ENCODE results near the gene FGF11.

The FGF11 gene

DNA sequence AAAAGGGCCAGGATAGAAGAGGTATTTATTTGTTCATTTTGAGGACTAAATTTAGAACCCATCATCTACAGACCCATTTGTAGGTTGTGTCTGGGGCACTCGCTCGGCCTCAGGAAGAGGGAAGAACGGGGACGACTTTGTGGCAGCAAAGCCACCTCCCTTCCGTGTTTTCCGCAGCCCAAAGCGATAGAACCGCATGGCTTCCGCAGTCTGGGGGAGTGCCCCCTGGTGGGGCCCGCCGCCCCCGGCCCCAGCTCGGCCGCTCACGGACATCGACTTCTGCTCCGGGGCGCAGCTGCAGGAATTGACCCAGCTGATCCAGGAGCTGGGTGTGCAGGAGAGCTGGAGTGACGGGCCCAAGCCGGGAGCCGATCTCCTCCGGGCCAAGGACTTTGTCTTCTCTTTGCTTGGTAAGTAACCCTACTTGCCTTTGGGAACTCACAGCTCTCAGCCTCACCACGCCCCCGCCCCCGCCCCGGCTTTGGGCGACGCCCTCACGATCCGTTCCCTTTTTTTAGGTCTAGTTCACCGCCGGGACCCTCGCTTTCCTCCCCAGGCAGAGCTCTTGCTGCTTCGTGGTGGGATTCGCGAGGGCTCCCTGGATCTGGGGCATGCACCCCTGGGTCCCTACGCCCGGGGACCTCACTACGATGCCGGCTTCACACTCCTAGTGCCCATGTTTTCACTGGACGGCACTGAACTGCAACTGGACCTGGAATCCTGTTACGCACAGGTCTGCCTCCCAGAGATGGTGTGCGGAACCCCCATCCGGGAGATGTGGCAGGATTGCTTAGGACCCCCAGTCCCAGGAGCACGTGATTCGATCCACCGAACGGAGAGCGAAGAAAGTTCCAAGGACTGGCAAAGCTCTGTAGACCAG is 3.4 kb upstream of the FGF11 start:
- Histone ChIP-seq H3K4me3 (ENCODE audit: insufficient read depth, low read length, poor library complexity, severe bottlenecking) (peak overlapping the region; percentile 77), H3K27ac (ENCODE audit: low read depth, low read length) (peak overlapping the region; percentile 59), H3F3A (ENCODE audit: insufficient read depth) (no peaks in the 10 kb centered on the region), H2AFZ (ENCODE audit: low read depth, low read length, severe bottlenecking) (peak overlapping the region; percentile 75), H3K4me2 (ENCODE audit: low read depth, low read length, poor library complexity, severe bottlenecking) (peak overlapping the region; percentile 66), H3K36me3 (ENCODE audit: low read length) (no peaks in the 10 kb centered on the region), H3K79me2 (ENCODE audit: insufficient read depth, low read length) (no peaks in the 10 kb centered on the region), H3K9ac (ENCODE audit: low read length) (peak overlapping the region; percentile 61), H3K9me2 (replicated peaks; ENCODE audit: insufficient read depth, low read length) (no peaks in the 10 kb centered on the region), H4K20me1 (ENCODE audit: low read depth, low read length) (no peaks in the 10 kb centered on the region), H3K27me3 (ENCODE audit: low read length) (no peaks in the 10 kb centered on the region), H3K9me3 (ENCODE audit: insufficient read depth, low read length) (no peaks in the 10 kb centered on the region)
- no peak for TF ChIP-seq EZH2phosphoT487 (conservative IDR thresholded peaks at IDR 0.05; ENCODE audit: low read length)
- TF ChIP-seq, protein P1, sequence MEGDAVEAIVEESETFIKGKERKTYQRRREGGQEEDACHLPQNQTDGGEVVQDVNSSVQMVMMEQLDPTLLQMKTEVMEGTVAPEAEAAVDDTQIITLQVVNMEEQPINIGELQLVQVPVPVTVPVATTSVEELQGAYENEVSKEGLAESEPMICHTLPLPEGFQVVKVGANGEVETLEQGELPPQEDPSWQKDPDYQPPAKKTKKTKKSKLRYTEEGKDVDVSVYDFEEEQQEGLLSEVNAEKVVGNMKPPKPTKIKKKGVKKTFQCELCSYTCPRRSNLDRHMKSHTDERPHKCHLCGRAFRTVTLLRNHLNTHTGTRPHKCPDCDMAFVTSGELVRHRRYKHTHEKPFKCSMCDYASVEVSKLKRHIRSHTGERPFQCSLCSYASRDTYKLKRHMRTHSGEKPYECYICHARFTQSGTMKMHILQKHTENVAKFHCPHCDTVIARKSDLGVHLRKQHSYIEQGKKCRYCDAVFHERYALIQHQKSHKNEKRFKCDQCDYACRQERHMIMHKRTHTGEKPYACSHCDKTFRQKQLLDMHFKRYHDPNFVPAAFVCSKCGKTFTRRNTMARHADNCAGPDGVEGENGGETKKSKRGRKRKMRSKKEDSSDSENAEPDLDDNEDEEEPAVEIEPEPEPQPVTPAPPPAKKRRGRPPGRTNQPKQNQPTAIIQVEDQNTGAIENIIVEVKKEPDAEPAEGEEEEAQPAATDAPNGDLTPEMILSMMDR (IDR thresholded peaks at IDR 0.05; ENCODE audit: insufficient read depth, low read length, poor library complexity, severe bottlenecking): peak; percentile 19

GRCh38 chr17:7436556-7437368 is 2.5 kb upstream of the FGF11 start:
- no peaks in the 10 kb centered on the region for H3K79me2 ChIP-seq (ENCODE audit: insufficient read depth, low read length)
- TF ChIP-seq, protein P1 (IDR thresholded peaks at IDR 0.05; ENCODE audit: insufficient read depth, low read length, poor library complexity, severe bottlenecking): peak; percentile 47
- TF ChIP-seq EZH2phosphoT487 (conservative IDR thresholded peaks at IDR 0.05; ENCODE audit: low read length): no peak
- no peaks in the 10 kb centered on the region for H4K20me1 ChIP-seq (ENCODE audit: low read depth, low read length)
- H3K9me3 ChIP-seq (ENCODE audit: insufficient read depth, low read length): no peaks in the 10 kb centered on the region
- H3K36me3 ChIP-seq (ENCODE audit: low read length): no peaks in the 10 kb centered on the region
- no peaks in the 10 kb centered on the region for H3F3A ChIP-seq (ENCODE audit: insufficient read depth)
- no peak overlapping the region for H3K4me3 ChIP-seq (ENCODE audit: insufficient read depth, low read length, poor library complexity, severe bottlenecking)
- H3K9me2 ChIP-seq (replicated peaks; ENCODE audit: insufficient read depth, low read length): no peaks in the 10 kb centered on the region
- H3K27ac ChIP-seq (ENCODE audit: low read depth, low read length): no peak overlapping the region
- peak overlapping the region; percentile 66 for H3K4me2 ChIP-seq (ENCODE audit: low read depth, low read length, poor library complexity, severe bottlenecking)
- no peak overlapping the region for H2AFZ ChIP-seq (ENCODE audit: low read depth, low read length, severe bottlenecking)
- H3K27me3 ChIP-seq (ENCODE audit: low read length): no peaks in the 10 kb centered on the region
- no peak overlapping the region for H3K9ac ChIP-seq (ENCODE audit: low read length)

DNA sequence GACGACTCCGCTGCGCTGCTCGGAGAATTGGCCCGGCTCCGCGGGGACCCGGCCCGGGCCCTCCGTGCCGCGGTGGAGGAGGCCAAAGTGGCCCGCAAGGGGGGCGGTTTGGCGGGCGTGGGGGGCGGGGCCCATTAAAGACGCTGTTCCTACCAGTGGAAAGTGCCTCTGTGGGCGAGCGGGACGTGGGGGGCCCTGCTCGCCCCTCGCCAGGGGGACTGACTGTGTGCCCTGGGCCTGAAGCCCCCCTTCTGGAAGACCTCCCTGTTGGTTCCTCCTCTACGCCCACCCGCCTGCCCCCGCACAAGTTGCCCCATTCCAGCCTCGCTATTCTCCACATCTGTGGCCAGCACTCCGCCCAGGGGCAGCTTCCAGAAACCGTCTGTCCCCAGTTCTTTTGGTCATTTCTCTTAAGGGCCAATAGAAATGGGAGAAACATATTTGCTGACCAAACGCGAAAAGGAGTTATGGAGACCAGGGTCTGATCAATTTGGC is 1.9 kb upstream of the FGF11 start:
- H3K9ac ChIP-seq (ENCODE audit: low read length): no peak overlapping the region
- no peak overlapping the region for H2AFZ ChIP-seq (ENCODE audit: low read depth, low read length, severe bottlenecking)
- H3K27ac ChIP-seq (ENCODE audit: low read depth, low read length): no peak overlapping the region

More for the DNA sequence above, 1.9 kb upstream of the FGF11 start:
- H3F3A ChIP-seq (ENCODE audit: insufficient read depth): no peaks in the 10 kb centered on the region
- H3K9me3 ChIP-seq (ENCODE audit: insufficient read depth, low read length): no peaks in the 10 kb centered on the region
- H3K9me2 ChIP-seq (replicated peaks; ENCODE audit: insufficient read depth, low read length): no peaks in the 10 kb centered on the region
- TF ChIP-seq, protein P1 (IDR thresholded peaks at IDR 0.05; ENCODE audit: insufficient read depth, low read length, poor library complexity, severe bottlenecking): no peak
- no peak for TF ChIP-seq EZH2phosphoT487 (conservative IDR thresholded peaks at IDR 0.05; ENCODE audit: low read length)
- no peaks in the 10 kb centered on the region for H3K79me2 ChIP-seq (ENCODE audit: insufficient read depth, low read length)
- H3K4me3 ChIP-seq (ENCODE audit: insufficient read depth, low read length, poor library complexity, severe bottlenecking): no peak overlapping the region
- H3K36me3 ChIP-seq (ENCODE audit: low read length): no peaks in the 10 kb centered on the region
- no peak overlapping the region for H3K4me2 ChIP-seq (ENCODE audit: low read depth, low read length, poor library complexity, severe bottlenecking)
- no peaks in the 10 kb centered on the region for H4K20me1 ChIP-seq (ENCODE audit: low read depth, low read length)
- H3K27me3 ChIP-seq (ENCODE audit: low read length): no peaks in the 10 kb centered on the region
